Measurements from ENCODE around the gene KCNC4.
A peak's percentile ranks its signal among the peaks of the same experiment; 100 is the strongest.

The KCNC4 gene

DNA sequence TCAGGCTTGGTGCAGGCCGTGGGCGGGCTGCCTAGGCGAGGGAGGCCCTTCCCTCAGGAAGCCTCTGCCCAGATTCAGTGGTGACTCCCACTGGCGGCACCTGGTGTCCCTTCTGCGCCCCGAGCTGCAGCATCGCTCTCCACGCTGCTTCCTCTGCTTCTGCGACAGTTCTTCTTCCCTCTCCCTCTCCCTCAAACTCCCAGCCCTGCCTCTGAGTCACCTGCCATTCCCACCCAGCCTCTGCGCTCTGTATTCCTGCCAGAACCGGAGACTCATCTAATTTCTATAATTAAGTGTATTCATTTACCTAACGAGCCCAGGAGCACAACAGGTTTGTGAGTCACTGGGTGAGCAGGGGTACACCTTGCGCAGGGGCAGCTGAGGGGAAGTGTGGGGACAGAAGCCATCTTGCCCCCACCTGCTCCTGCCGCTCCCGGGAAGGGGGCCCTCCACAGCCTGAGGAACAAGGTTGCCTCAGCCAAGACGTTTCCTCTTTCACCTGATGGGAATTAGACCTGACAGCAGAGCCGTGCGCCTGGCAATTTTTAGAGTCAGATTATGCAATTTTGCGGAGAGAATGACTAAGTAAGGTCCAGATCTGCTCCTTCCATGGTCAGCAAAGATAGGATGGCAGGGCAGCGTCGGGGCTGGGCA is 19.4 kb downstream of the KCNC4 start:
- DNase-seq (ENCODE audit: low read depth in 3 of 3) = no peak

DNA sequence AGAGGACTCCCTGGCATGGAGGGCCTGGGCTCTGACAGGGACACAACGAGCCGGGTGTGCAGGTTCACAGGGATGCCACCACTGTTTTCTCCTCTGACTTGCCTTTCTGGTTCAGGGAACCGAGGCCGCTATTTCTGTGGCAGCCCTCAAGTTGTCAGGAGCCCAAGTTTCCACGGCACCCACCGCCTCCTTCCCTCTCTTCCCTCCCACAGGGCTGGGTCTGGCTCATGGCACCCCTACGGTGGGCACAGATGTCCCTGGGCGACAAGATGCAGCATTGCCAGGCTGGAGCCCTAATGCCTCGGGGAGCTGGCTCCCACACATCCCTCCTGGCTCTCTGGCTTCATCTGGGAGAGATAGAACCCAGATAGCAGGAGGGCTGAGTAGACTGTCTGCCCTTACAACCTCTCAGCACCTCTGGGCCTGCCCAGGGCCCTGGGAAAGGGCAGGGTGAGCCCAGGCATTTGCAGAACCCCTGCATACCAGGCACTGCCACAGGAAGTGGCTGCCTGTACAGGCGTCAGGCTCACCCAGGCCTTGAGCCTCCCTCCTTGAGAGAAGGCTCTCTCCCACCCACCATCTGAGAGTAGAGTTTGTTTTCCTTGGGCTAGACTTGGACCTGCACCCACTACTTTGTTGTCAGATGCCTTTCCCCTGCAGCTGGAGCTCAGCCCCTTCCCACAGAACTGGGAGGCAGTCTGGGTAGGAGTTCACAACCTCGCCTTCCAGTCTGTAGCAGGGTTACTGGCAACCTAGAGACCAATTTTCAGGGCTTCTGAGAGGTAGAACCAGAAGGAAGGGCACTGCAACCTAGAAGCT is 20.5 kb downstream of the KCNC4 start:
- DNase-seq (ENCODE audit: low read depth in 3 of 3) = no peak

DNA sequence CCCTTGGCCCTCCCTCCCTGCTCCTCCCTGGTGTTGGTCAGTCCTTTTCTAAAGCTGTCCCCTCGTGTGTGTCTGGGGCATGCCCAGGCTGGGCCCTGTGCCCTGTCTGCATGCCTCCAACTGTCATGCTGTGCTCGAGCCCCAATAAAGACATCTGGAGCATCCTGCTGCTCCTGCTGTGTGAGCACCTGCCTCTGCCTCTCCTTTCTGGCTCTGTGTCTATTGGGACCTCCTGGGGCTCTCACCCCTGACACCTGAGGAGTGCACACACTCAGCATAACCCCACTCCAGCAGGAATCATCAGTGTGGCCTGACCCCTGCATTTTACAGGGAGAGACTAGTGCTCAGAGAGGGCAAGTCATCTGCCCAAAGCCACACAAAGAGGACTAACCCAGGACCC is 23.7 kb downstream of the KCNC4 start:
- DNase-seq (ENCODE audit: low read depth in 3 of 3) = no peak

DNA sequence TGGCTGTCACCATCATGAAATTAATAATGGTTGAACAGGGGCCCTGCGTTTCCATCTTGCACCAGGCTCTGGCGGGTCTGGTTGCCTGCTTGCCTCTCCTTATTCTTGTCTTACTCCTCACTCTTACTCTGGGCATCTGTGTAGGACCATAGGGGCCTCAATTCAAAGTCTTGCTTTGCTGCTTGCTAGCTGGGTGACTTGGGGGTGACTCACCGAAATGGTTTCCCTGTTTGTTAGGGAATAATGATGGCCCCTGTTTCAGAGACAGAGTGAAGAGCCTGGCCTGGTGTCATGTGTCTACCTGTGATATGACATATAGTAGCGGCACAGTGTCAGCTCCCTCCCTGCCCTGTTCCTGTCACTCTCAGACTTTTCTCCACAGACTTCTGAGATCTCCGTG is 24.6 kb downstream of the KCNC4 start:
- no peak for DNase-seq (ENCODE audit: low read depth in 3 of 3)

DNA sequence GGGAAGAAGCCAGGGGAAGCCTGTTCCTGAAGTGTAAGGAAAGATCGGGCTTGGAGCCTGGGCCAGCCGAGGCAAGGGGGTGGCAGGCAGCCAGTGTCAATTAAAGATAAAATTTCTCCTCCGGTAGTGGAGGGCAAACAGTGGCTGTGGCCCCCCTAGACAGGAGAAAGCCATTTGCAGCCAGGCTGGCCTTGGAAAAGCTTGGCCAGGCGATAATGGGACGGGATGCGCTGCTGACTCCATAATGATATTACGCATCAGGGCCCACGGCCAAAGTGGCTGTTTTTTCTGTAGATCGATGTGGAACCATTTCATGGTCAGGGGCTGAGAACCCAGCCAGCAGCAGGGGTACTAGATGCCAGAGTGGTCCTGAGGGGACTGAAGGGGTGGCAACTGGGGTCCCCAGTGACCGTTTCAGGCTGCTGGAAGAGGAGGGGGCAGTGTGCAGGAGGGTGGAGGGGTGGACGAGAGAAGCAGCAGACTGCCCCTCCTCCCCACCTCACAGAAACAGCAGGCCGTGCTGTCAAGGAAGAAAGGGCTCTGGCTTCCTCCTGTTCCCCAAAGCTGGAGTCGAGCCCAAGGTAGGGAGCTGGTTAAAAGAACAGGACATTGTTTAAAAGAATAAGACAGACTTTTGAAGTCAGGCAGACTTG is 25.2 kb downstream of the KCNC4 start:
- DNase-seq (ENCODE audit: low read depth in 3 of 3) = no peak

DNA sequence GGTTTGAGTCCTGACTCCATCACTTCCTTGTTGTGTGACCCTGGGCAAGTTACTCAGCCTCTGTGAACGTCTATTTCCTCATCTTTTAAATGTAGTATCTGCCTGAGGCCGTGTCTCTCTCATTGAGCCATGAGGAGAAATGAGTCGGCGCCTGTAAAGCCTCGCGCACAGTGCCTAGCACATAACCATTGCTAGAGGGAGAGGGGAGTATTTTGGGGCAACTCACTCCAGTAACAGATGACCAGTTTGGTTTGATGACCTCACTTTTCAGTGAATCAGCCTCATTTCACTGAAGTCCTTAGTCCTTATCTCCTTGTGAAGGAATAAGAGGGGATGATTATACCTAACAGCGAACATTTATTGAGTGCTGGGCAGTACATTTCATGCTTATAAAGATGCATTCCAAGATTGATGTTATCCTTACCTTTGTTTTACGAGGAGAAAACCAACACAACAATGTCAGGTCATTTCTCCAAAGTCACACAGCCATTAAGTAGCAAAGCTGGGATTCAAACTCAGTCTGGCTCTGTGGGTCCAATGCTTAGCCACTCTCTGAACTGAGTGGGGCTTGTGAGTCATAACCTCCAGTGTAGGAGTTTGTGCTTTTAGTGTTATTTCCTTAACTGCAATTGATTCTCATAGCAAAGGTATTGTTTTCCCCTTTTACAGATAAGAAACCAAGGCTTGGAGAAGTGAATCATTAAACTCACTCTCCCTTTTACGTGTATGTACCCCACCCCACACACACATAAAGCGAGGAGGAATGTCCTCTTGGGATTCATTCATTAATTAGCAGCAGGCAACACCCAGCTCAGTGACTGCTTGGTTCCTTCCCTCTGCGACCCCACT is 25.9 kb downstream of the KCNC4 start:
- DNase-seq (ENCODE audit: low read depth in 3 of 3) = peak; percentile 22 to 50 (median 40)

DNA sequence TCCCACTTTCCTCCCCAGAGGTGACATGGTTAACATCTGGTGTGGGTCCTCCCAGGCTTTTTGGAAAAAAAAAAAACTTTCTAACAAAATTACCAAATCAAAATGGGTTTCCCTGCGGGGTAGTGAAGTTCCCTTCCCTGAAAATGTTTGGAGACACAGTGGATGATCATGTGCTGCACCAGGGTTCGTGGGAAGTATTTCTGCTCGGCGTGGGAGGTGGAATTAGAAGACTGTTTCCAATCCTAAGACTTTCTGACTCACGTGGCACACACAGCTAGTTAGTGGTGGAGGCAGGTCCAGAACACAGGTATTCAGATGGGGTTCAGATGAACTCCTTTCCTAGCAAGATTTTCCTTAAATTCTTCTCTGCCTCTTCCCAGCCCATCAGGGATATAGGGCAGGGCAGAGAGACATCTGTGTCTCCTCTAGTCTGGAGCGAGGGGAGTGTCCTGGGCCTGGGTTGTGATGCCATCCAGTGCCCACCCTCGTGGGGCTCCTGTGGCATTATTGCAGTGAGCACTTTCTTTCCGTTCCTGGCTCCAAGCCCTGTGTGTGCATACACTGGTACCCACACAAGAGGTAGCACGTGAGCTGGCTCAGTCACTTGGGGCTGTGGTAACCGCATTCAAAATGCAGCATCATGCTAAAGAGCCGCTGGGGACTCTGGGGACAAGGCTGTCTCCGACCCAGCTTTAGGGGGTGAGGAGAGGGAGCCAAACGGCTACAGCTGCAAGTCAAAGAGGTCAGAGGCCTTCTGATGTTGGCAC is 27.5 kb downstream of the KCNC4 start:
- no peak for DNase-seq (ENCODE audit: low read depth in 3 of 3)

DNA sequence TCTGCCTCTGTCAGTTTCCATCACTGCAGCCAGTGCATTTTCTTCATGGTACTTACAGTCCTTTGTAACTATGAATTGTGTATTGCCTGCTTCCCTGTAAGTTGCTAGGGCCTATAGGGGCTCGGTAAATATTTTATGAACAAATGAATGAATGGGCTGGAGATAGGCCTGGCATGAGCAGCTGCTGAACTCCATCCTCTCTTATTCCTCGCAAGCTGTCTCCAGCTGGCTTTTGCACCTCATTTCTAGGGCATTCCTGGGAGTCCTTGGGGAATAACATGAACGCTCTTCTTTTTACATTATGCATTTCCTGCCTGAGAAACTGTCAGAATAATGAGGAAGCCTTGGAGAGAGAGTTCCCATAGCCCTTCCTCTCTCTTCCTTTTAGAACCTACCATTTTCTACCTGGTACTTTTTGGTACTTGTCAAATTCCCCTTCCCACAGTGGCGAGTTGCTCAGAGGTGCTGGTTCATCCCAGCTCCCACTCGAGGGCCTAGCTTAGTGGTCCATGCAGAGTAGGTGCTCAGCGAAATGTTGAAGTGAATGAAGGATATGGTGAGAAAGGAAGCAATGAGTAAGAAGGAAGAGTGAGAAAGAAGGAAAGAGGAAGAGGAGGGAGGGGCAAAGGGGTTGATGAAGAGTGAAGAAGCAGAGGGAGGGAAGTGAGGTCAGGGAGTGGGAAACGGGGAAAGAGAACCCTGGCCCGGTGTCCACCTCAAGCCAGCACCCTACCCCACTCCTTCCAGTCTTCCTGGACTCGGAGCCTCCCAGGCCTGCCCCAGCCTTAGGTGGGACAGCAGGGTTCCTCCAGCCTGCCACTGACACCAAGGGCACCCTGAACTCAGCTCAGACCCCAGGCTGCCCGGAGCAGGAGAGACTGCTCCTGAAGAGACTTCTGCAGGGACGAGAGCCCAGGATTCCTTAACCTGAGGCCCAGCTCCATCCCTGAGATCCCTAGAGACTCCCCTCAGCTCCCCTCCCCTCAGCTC is 29.6 kb downstream of the KCNC4 start:
- no peak for DNase-seq (ENCODE audit: low read depth in 3 of 3)

DNA sequence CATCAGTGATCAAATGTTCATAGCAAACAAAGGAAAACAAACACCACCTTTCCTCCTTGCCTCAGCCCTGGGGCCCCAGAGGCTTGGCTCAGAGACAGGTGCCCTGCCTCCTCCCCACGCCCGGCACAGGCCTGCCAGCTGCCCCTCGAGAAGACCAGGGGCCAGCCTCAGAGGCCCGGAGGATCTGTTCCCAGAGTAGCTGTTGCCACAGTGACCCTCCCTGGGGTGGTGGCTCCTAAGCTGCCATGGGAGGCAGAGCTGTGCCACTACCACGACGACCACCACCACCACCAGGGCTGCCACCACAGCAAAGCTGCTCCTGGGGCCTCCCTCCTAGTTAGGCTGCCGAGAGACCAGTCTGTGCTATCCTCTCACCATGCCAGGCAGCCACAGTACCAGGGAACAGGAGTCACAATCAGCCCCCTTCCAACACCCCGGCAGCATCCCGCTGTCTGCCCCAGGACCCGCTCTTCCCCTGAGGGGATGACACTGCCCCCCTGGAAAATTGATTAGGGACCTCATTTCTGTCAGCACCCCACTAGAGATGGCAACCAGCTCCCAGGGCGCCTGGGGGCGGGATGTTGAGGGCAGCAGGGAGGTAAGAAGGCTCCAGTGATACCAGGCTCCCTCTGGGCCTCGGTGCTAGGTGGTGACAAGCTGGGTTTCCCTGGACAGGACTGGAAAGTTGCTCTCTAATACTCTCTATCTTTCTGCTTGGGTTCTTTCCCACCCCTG is 30.5 kb downstream of the KCNC4 start:
- no peak for DNase-seq (ENCODE audit: low read depth in 3 of 3)

DNA sequence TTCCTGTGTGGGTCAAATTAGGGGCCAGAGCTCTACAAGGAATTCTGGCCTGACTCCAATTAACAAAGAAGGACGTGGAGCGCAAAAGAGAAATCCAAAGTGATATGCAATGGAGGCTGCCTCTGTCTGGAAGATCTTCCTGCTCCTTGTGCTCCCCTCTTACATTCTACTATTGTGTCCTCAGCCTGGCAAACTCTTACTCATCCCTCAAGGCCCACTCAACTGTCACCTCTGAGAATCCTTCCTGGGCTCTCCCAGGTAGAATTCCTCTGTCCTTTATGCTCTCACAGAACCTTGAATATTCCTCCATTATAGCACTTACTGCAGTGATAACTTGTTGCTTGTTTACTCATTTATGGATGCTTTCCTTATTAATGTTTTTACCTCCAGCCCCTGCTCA is 31.4 kb downstream of the KCNC4 start:
- no peak for DNase-seq (ENCODE audit: low read depth in 3 of 3)

DNA sequence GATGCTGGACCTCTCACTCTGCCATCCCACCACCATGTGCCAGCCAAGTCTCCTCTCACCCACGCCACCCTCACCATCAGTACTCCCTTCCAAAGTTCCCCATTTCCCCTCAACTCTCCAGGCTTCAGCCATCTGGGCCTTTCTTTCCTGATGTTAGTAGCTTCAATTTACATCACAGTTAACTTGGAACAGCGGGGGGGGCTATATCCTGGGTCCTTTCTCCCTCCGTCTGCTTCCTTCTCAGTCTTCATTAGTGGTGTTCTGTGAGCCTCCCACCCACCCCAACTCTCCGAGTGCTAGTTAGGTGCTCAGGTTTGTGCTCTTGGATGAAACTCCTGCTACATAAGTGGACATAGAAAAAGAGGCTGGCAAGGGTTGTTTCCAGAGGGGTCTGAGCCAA is 31.9 kb downstream of the KCNC4 start:
- DNase-seq (ENCODE audit: low read depth in 3 of 3) = no peak

DNA sequence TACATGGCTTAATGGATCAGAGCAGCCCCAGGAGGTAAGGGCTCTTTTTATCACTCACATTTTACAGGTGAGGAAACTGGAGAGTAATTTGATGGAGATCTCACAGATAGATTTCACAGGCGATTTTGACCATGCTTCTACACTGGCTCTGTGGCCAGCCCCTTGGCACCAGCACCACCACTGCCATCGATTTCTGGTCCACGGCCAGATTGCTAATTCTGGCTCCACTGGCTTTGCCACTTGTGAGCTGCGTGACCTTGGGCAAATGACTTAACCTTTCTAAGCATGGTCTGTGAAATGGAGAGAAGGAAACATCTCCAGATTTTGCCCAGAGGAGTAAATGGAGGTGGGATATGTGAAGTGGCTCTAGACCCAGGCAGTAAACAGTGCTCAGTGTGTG is 32.6 kb downstream of the KCNC4 start:
- no peak for DNase-seq (ENCODE audit: low read depth in 3 of 3)

DNA sequence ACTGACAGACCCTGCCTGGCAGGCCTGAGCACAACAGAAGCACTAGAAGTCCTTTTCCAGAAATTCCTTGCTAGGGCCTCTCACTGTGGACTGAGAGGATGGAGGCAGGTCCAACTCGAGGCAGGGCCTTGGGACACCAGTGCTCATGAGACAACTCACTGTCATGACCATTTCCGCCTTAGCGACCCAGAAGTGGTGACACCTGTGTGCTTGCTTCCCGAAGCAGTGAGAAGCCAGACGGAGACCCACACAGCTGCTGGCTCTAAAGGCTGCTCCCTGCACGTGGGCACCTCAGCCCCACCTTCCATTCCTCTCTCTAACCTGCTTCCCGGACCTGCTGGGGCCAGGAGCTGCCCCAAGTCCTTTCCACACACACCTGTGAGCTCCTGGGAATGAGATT is 33.0 kb downstream of the KCNC4 start:
- no peak for DNase-seq (ENCODE audit: low read depth in 3 of 3)

DNA sequence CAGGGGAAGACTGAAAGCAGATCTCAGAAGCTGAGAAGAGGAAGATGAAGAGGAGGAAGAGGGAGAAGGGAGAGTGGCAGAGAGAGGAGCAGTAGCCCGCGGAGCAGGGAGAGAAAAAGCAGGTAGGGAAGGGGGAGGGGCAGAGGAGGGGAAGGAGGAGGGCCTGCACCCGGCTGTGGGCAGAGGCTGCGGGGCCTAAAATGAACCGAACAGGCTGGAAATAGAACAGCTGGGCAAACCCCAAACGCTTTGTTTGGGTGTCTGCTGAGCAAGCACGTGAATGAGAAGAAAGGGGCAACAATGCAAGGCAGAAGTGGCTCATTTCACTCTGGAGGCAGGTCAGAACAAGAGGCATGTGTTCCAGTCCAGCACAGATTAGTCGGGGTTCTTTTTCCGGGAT is 33.5 kb downstream of the KCNC4 start:
- peak in 1 of 3 experiments; percentile 14 for DNase-seq (ENCODE audit: low read depth in 3 of 3)

DNA sequence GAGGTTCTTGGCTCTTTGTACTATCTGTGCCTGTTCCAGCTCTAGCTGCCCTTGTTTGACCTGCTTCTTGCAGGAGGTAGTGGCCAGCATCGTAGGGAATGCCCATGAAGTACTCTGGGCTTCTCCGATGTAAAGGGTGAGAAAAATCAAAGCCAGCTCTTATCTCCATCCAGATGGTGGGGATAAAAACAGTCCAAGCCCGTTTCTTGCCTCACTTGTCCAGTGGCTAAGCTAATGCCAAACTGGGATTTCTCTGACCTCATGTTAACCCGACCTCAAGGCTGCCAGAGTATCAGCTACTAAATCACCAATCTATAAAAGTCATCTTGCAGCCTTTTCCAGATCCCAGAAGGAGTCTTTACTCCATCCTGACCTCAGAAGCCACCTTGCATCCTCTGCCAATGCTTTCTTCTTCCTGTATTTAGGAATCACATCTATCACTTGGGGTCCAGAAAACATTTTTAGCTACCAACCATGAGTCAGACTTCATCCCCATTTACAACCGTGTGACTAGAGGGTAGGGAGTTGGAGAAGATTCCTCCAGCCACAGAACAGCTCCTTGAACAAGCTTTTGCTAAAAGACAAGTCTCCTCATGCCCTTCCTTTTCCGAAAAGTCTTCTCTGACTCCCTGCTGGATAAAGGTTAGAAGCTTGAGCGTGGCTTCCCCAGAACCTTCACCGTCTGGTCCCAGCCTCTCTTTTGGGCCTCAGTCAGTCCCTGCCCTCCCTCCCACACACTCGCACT is 35.9 kb downstream of the KCNC4 start:
- DNase-seq (ENCODE audit: low read depth in 3 of 3) = no peak

DNA sequence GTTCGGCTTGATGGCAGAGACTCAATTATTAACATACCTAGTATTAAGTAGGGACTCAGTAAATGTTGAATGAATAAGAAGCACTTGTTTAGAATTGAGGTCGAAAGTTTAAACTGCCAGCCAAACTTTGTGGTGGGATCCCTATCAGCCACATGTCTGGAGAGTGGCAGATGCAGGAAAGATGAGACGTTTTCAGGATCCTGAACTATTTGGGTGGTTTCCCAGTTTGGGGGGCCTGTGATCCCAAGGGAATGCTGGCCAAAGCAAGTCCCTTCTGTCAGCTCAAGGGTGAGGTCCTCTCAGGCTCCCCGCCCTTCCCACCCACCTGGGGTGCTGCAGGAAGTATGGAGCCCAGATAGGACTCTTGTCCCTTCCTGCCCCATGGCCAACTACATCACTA is 38.6 kb downstream of the KCNC4 start:
- DNase-seq (ENCODE audit: low read depth in 3 of 3) = no peak

DNA sequence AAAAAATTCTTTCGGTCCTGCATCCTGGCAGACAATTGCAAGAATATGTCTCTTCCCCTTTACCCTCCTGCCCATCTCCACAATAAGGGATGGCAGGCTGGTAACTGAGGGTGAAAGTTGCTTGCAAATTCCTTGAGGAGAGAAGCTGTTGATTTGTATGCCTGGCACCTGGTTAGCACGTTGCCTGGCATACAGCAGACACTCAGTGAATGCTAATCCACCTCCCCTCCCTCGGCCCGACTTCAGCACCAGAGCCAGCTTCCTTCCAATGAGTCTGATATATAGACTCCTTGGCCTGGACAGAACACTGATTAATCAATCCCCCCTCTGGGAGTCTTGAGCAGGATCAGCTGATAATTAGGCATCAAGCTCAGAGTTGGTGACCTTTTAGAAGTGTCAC is 39.1 kb downstream of the KCNC4 start:
- no peak for DNase-seq (ENCODE audit: low read depth in 3 of 3)

DNA sequence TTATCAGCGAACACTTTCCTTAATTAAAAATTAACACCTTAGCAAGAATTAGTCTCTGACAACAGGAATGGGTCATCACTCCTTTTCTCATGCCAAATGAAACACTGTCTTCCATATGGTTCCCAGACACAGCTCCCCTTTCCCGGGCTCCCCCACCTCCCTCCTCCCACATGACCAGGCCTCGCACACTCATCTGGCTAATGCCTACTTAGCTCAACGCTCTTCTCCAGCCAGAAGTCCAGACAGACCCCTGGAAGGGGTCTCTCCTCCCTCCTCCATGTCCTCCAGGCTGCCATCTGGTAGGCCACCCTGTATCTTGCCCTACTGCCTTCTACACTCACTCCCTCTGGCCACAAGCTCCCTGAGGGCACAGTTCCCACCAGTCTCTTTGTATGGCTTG is 39.9 kb downstream of the KCNC4 start:
- DNase-seq (ENCODE audit: low read depth in 3 of 3) = no peak

DNA sequence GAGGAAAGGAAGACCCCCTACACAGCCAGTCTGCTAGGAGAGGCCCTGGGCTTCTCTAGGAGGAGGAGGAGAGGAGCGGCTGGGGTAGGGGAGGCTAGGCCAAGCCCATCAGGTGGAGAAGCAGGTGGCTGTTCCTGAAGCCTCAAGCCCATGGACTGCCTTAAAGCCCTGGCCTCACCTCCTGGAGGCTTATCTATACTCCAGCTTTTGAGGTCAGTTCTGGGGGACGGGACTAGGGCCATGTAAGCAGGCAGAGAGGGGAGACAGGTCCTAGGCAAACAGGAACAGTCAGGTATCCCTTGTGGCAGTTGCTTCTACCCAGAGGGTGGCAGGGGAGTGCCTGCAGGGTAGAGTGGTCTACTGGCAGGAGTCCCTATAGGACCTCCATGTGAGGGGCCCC is 40.6 kb downstream of the KCNC4 start:
- DNase-seq (ENCODE audit: low read depth in 3 of 3) = no peak
